Activated CD8-positive, alpha-beta memory T cell treated with anti-CD3 and anti-CD28 coated beads for 48 hours (primary cell): Measurements from ENCODE around the gene SLC25A2.
"Not testable (repeated sequence)": the region's sequence is repeated elsewhere in the genome, so short reads cannot be mapped to it uniquely, and the experiment has no call there.

Experiments used
- DNase-seq, 3 experiments: peaks; one replicate each; pipeline ENCODE4 v3.0.0-alpha.2; 2020; ENCODE audit warnings: low read depth in 2 of 3, low spot score in 2 of 3

The SLC25A2 gene

DNA sequence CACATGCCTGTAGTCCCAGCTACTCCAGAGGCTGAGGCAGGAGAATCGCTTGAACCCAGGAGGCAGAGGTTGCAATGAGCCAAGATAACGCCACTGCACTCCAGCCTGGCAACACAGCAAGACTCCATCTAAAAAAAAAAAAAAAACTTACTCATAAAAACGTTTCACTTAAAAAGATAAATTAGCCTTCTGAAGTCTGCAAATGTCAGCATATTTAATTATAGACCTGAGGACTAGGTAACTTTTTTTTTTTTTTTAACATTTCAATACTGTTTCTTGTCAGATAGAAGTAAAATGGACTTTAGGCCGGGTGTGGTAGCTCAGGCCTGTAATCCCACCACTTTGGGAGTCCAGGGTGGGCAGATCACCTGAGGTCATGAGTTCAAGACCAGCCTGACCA is 13.1 kb upstream of the SLC25A2 start:
- not testable (repeated sequence) for DNase-seq

DNA sequence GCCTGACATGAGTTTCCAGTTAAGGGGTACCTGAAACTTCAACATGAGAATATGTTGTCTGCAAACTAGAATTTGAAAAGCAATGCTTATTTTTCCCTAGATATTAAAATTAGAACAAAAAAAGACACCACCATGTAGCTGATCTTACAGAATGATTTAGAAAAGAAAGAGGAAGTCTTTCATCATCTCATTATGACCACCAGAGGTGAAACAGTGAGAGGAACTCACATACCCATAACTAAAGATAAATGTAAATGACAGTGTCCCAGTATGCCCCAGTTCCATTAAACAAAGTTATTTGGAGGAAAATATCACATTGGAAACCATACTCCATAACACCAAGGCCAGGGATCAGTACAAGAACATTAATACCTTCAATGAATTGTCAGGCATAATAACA is 9.9 kb upstream of the SLC25A2 start:
- no peak for DNase-seq

DNA sequence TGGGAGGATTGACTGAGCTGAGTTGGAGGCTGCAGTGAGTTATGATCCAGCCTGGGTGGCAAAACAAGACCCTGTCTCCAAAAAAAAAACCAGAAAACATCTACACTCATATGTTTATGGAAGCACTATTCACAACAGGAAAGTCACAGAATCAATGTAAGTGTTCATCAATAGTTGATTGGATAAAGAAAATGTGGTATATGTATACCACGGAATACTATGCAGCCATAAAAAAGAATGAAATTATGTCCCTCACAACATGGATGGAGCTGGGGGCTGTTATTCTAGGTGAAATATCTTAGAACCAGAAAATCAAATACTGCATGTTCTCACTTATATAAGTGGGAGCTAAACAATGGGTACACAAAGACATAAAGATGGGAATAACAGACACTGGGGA is 2.8 kb upstream of the SLC25A2 start:
- no peak for DNase-seq

DNA sequence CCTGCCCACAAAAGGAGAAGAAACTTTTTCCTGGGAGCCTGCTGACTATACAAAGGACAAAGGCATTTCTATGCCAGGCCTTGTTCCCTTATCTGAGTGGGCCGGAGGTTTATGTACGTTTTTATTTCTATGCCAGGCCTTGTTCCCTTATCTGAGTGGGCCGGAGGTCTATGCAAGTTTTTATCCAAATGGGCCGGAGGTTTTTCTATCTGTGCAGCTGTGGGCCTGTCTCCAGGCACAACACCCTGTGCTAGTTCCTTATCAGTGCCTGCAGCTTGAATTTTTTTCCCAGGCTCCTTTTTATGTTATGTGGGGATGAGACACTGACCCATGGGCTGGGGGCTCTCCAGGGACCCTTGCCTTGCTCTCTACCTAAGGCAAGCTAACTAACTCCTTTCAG is 5.5 kb downstream of the SLC25A2 start:
- DNase-seq: no peak

DNA sequence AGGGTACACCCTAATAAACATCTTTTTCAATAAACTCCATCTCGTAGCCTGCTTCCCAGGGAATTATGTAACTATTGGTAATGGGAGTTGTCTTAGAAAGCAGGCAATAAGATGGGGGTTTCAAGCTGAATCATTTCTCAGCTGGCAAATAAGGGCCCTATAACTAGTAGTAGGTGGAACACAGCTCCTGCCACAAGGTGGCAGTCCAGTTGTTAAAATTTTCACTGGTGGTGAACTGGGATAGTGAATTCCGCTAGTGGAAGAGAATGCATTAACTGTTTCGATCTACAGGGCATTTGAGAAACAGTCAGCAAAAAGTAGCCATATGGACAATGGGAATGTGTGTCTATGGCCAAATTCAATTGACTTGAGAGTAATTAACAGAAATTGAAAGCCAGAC is 30.9 kb downstream of the SLC25A2 start:
- DNase-seq: no peak

DNA sequence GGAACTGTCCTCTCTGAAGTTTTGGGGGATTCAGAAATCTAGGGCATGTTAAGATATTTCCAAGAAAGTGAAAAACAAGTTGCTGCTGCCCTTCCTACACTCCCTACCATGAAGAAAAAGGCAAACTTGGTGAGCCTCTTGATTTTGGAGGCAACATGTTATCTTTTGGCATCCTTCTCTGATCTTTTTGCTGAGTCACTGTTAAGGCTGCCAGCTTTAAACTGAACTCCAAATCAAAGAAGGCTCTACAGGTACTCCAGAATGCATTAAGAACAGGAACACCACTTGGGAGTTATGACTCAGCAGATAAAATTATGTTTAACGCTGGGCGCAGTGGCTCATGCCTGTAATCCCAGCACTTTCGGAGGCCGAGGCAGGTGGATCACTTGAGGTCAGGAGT is 34.7 kb downstream of the SLC25A2 start:
- no peak for DNase-seq

DNA sequence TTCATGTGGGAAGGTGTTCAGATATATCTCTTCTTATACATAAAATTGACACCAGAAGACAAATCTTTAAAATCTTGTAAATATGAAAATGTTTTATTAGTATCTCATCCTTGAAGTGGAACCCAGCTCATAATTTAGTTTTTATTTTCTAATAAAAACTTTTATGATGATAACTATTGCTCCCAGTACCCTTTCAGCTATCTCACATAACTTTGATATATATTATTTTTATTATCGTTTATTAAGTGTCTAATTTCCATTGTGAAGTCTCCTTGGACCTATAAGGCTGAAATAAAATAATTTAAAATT is 42.7 kb downstream of the SLC25A2 start:
- no peak for DNase-seq

DNA sequence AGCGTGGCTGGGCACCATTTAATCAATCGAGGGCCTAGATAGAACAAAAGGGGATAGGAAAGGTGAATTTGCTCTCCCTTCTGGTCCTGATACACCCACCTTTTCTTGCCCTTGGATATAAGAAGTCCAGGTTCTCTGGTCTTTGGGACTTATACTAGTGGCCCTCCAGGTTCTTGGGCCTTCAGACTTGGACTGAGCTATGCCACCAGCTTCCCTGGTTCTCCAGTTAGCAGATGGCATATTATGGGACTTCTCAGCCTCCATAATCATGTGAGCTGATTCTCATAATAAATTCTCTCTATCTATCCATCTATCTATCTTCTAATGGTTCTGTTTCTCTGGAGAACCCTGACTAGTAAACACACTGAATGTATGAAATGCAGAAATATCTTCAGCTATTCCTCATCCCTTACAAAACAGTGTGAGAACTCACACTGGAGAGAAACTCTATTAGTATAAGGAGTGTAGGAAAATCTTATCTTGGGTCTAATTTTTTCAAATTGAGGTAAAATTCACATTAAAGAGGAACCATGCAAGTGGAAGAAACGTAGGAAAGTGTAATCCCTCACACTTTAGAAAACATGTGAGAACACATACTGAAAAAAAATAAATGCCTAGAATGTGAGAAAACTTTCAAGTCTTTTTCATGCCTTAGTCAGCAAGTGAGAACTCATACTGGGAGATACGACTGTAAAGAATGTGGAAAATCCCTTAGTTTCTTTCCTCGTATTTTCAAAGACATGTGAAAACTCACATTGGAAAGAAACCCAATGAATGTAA is 43.2 kb downstream of the SLC25A2 start:
- DNase-seq: no peak

DNA sequence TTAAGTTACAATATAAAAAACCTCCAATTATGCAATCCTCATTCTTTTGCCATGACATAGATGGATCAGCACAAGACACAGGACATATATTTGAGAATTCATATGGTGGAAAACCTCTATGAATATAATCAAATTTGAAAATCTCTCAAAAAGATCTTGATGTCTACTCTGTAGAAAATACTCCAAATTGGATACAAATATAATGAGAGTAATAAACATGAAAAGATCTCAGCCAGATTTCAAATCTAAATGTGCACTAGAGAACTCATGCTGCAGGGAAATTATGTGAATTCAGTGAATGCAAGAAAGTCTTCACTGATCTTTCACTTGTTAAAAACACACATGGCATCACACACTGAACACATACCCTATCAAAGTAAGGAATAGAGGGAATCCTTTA is 44.9 kb downstream of the SLC25A2 start:
- no peak for DNase-seq

DNA sequence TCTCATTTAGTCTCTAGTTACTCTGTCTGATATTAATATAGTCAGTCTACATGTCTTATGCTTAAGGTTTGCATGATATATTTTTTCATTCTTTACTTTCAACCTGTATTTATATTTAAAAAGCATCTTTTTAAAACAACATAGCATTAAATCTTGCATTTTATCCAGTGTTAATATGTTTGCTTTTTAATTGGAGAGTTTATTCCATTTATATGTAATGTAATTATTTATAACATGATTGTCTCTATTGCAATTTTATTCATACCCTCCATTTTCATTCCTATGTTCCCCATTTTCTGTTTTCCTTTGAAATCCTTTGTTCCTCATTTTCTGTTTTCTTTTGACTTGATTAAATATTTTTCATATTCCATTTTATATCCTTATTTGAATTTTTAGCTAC is 45.4 kb downstream of the SLC25A2 start:
- no peak for DNase-seq
